Adrenal gland (tissue), 5 donors: Measurements from ENCODE around the gene ROS1.

Experiments used
- CTCF ChIP-seq, 6 experiments: fragments of 450-650 bp in 4 of 6; fragments of 200-600 bp in 2 of 6; sonication (generic) in 1 of 6; IDR thresholded peaks; 1 replicate in 5 of 6; 2 replicates in 1 of 6; pipeline versions ENCODE4 v1.5.1 to v1.8.0; 2016 to 2021; ENCODE audit warnings: antibody characterized with exemption in 6 of 6, mild to moderate bottlenecking in 2 of 6, moderate library complexity in 1 of 6
- POLR2A ChIP-seq, 2 donors: fragments of 450-650 bp; IDR thresholded peaks; one replicate each; pipeline ENCODE4 v1.6.1; 2017; ENCODE audit warnings: antibody characterized with exemption in 2 of 2, mild to moderate bottlenecking in 2 of 2, moderate library complexity in 1 of 2
- donor health status: DM: no; HTN: no; CAD: no.

DNA sequence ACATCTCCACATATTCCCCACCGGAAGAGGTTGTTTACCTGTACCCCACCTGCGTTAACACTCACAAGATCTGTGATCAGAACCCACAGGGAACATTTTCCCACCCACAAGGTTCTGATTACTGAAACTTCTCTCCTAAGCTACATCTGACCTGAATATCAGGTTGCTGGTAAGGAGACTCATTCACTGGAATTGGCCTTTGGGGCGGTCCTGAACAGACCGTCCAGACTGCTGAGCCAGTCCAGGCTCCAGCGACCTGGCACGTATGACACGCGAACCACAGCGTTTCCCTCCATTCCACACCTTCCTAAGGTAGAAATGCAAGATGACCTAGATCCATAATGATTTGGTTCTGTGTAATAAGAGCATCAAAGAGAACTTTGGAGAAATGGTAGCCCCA lies 150.5 kb downstream of the ROS1 start:
- no peak for TF ChIP-seq CTCF (IDR thresholded peaks at IDR 0.05)
- TF ChIP-seq POLR2A (IDR thresholded peaks at IDR 0.05) = no peak
